Stimulated activated CD4-positive, alpha-beta T cell treated with anti-CD3 and anti-CD28 coated beads, Interleukin-4, amount 100 ng/mL, for 48 hours (primary cell): ENCODE results near the gene ARHGEF33.

Experiments
- DNase-seq, 2 donors: peaks; one replicate each; pipeline ENCODE4 v3.0.0-alpha.2; 2020; ENCODE audit warnings: low read depth in 2 of 2

The ARHGEF33 gene

GRCh38 chr2:38889575-38889974 is at the start of gene ARHGEF33:
Gene ARHGEF33, plus strand, starts transcription at chr2:38889875. Its CDS starts 29,573 bp downstream, at chr2:38919448.
- no peak for DNase-seq

- DNase-seq: no peak
Observed at GRCh38 chr2:38850045-38850444, 39.6 kb upstream of the ARHGEF33 start.

GRCh38 chr2:38856165-38856564 is 33.5 kb upstream of the ARHGEF33 start:
- DNase-seq: no peak

- no peak for DNase-seq
Observed at GRCh38 chr2:38862476-38862875, 27.2 kb upstream of the ARHGEF33 start.

GRCh38 chr2:38863061-38863695 is 26.5 kb upstream of the ARHGEF33 start:
- DNase-seq: no peak

GRCh38 chr2:38866773-38867443 is 22.8 kb upstream of the ARHGEF33 start:
- no peak for DNase-seq

GRCh38 chr2:38871432-38871831 is 18.2 kb upstream of the ARHGEF33 start:
- no peak for DNase-seq

GRCh38 chr2:38873763-38874162 is 15.9 kb upstream of the ARHGEF33 start:
- DNase-seq: no peak

- no peak for DNase-seq
Observed at GRCh38 chr2:38875227-38875575, 14.5 kb upstream of the ARHGEF33 start.

- DNase-seq: peak; percentile 72 to 78
Observed at GRCh38 chr2:38875576-38876367, 13.9 kb upstream of the ARHGEF33 start, which contains the start of the genes DHX57 and MORN2. Gene DHX57, minus strand, starts transcription at chr2:38875934. Its CDS starts 7,529 bp downstream, at chr2:38868405. Gene MORN2, plus strand, starts transcription at chr2:38875976.

- no peak for DNase-seq
Observed at GRCh38 chr2:38876407-38876806, 13.3 kb upstream of the ARHGEF33 start.

GRCh38 chr2:38886063-38886462 is 3.6 kb upstream of the ARHGEF33 start:
- DNase-seq: no peak

GRCh38 chr2:38887347-38887746 is 2.3 kb upstream of the ARHGEF33 start:
- DNase-seq: no peak

GRCh38 chr2:38887902-38888554 is 1.6 kb upstream of the ARHGEF33 start:
- no peak for DNase-seq

- DNase-seq: no peak
Observed at GRCh38 chr2:38889045-38889444, 630 bp upstream of the ARHGEF33 start.

- no peak for DNase-seq
Observed at GRCh38 chr2:38892819-38893218, 3.1 kb downstream of the ARHGEF33 start.

- no peak for DNase-seq
Observed at GRCh38 chr2:38898256-38898655, 8.6 kb downstream of the ARHGEF33 start.

- no peak for DNase-seq
Observed at GRCh38 chr2:38900726-38901125, 11.1 kb downstream of the ARHGEF33 start.

- DNase-seq: no peak
Observed at GRCh38 chr2:38905251-38905650, 15.6 kb downstream of the ARHGEF33 start.

GRCh38 chr2:38907242-38907641 is 17.6 kb downstream of the ARHGEF33 start:
- no peak for DNase-seq

- peak in 1 of 2 donors; percentile 7 for DNase-seq
Observed at GRCh38 chr2:38907743-38908562, 18.3 kb downstream of the ARHGEF33 start.
